ENCODE results near the gene MAML3.
A peak's percentile ranks its signal among the peaks of the same experiment; 100 is the strongest.
"Not testable (repeated sequence)": the region's sequence is repeated elsewhere in the genome, so short reads cannot be mapped to it uniquely, and the experiment has no call there.

The MAML3 gene

DNA sequence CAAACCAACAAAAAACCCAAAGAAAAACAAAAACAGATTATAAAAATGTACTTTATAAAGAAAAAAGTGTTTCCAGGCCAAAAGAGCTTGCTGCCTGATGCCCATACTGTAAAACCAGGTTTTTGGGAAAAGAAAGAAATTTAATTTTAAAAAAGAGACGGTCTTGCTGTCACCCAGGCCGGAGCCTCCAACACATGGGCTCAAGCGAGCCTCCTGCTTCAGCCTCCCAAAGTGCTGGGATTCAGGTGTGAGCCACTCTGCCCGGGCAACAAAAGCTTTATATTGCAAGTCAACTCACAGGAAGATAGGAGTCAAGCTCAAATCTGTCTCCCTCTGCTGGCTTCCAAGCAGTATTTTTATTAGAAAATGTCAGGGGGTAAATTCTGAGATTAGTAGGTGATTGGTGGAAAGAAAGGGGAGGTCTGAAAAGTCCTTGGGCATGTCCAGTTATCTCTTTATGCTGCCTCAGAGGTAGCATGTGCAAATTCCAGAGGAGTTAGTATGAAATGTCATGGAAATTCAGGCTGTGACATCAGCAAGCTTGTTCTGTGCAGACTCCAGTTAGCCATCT is 449.0 kb downstream of the MAML3 start:
- no peak for DNase-seq

DNA sequence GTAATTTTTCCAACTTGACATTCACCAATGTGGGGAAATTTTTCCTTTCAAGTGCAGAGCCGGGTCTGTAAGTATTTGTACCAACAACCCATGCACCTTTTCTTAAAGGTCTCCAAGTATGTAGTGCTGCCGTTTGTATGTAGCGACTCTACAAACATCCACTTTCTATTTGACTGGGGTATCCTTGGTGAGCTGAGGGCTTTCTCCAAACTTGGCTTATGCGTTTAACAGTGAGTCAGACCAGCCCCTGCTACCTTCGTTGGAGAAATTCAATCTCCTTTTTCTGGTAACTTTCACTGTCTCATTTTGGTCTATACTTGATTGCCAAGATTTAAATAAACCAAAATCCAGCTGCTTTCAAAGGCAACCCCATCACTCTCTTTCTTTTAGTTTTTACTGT is 453.4 kb downstream of the MAML3 start:
- no peak for DNase-seq

DNA sequence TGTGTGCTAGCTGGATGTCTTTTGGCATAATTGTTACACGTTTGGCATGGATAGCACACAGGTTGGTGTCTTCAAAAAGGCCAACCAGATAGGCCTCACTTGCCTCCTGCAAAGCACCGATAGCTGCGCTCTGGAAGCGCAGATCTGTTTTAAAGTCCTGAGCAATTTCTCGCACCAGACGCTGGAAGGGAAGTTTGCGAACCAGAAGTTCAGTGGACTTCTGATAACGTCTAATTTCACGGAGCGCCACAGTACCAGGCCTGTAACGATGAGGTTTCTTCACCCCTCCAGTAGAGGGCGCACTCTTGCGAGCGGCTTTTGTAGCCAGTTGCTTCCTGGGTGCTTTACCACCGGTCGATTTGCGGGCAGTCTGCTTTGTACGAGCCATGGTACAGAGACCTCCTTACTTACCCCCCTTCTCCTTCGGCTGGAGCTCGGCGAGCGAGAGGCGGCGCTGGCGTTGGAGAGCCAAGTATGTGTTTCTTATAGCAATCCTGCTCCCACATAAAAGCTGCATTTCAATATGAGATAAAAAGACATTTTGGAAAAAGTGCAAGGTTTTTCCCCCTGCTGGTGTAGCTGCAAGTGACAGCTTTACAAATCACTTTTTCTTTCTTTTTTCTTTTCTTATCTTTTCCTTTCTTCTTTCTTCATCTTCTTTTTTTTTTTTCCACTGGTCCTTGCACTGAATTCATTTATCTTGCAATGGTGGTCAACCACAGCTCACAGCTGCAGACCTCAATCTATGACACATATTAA is 455.6 kb downstream of the MAML3 start:
- not testable (repeated sequence) for DNase-seq

DNA sequence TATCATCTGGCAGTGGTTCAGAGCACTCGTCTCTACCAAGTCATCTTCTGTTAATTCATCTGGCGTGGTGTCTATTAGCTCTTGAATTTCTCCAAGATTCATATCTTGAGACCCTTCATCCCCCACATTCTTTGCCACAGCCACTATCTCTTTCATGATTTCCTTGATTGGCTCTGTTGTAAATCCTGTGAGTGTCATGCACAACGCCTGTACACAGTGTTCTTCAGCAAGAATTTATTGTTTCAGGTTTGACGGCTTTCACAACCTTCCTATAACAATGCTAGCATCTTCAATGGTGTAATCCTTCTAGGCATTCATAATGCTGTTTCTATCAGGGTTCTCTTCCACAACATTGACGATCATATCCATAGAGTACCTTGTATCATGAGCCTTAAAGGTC is 457.5 kb downstream of the MAML3 start:
- no peak for DNase-seq

DNA sequence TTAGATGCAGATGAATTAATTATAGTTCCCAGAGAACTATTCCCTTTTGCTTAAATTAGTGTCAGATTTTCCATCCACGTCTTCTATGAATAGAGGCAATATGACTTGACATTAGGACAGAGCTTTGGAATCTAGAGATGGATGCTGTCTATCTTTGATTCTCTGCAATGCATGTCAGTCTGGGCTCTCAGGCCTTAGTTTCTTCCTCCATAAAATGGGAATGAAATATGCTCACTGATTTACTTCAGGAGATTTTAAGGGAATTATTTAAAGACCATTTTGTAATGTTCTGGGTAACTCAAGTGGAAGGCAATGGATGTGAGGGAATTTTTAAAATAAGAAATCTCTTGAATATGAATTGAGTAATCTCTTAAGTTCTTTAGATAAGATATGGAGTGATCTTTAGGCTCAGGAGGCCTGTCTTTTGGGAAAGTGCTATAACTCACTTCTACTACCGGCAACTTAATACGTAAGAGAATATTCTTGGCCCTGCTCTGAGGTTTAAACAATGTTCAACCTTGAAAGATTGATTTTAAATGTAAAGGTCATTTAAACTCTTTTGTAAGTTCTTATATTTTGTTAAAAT is 459.4 kb downstream of the MAML3 start:
- no peak for DNase-seq

DNA sequence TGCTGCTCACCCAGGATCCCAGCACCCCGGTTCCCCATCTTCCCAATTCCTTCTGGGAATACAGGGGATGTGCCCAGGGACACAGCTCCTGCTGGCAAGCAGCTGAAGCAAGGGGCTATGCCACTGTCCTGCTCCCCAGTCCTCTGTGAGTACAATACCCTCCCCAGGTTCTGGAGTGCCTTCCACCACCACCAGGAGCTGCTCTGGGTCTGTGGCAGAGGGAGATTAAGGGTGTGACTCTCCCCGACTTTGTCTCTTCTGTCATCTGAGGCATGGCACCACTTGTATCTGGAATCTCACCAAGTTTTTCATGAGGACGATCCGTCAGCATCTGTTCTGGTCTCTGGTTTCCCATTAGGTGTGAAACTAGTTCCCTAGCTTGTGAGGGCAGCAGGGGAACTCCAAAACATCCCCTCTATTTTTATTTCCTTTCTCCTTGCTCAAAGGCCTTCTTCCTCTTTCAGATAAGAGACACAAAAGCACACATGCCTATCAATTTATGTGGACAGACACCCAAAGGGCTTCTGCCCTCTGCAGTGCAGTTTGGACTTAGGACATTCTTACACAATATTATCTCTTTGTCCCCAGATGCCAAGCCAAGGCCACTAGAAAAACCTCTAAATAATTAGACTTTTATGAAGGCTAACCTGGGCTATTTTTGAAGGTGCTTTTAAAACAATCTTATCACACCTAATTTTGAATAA is 461.5 kb downstream of the MAML3 start:
- no peak for DNase-seq

DNA sequence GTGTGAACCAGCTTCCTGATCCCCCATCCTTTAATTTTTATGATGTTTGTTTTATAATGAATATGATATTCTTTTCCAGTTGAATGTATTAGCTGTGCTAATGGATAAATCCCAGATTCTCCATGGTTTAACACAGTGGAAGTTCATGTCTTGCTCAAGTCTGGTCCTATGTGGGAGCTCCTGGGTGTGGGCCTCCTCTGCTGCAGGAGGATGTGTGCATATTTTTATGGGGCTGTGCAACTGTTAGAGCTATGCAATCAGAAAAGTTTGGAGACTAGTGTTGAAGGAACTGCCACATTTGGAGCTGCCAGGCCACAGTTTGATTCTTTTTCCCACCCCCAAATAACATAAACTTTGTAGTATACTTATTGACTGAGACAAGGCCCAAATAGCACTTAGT is 463.6 kb downstream of the MAML3 start:
- no peak for DNase-seq

DNA sequence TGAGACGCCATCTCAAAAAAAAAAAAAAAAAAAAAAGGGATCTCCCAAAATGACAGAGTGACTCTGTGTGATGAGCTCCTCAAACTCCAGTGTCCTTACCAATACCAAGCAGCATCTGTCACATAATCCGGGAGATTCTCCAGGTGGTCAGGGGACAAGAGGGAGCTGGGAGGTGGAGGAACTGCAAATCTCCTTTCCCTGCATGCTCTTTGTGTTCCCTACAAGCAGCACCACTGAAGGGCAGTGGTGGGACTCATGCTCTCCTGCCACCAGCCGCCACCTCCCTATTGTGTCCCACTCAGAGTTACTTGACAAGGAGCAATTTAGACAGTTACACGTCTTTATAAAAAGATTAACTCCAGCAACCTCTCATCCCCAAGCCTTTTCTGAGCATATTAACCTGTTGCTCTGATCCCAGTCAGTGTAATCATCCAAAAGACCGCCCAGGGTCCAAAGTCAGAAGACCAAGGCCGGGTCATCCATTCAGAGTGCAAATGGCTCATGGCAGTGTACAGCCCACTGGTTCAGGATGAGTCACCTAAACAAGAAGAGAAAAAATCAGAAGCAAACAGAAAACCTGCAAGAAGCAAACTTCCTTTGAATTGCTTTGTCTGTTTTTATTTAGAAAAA is 464.8 kb downstream of the MAML3 start:
- no peak for DNase-seq

DNA sequence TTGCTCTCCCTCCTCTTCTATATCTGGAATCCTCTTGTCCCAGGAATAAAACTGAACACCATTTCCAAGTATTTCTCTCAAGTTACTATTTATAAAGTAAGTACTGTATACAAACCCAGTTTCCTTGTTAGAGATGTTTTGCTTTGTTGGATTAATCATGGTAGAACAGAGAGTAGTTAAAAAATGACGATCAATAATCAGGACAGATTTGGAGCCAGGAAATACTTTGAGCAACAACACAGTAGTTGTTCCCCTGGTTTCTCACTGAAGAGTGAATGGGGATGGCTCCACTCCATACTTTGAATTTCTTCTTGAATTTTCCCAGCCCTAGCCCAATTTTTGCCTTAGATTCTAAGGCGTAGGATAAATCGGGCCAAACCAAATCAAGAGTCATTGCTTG is 467.0 kb downstream of the MAML3 start:
- DNase-seq, result no peak

DNA sequence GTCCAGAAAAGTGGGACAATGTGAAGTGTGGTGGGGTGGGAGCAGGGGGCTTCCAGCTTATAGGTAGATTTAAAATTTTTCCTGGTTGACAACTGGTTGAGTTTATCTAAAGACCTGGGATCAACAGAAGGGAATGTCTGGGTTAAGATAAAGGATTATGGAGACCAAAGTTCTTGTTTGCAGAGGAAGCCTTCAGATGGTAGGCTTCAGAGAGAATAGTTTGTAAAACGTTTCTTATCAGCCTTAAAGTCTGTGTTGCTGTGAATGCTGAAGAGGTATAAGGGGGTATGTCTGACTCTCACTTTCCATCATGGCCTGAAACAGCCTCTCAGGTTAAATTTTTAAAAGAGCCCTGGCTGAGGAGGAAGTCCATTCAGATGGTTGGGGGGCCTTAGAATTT is 467.9 kb downstream of the MAML3 start:
- DNase-seq, result no peak

DNA sequence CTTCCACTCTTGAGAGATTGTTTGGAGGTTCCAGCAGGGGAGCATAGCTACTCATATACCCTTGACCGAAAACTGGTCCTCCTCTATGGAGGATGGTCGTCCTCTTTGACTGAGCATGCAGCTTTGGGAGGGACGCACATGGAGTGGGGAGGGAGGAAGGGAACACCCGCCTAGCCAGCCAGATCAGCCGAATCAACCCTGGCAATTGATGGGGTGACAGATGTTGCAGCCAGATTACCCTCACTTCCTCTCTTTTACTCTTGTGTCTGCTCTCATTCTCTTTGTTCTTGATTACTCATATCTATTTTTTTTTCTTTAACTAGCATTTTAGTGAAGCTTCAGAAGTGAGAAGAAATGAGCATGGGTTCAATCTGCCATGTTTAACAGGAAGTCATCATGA is 468.8 kb downstream of the MAML3 start:
- DNase-seq, result no peak

DNA sequence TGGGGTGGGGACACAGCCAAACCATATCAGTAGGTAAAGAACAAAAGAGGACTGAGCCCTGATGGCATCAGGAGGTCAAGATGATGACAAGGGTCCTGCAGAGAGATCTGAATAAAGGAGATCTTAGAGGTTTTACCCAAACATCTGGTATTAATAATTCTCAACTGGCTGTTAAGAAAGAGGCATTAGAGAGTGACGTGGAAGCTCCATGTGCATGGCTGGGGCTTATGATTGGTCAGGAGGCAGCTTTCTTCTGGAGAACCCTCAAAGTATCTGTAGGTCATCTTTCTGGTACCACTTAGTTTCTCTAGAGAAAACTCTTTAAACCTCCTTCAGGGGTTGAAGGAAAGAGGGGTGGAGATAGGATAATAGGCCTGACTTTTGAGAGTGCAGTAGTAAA is 469.6 kb downstream of the MAML3 start:
- no peak for DNase-seq

DNA sequence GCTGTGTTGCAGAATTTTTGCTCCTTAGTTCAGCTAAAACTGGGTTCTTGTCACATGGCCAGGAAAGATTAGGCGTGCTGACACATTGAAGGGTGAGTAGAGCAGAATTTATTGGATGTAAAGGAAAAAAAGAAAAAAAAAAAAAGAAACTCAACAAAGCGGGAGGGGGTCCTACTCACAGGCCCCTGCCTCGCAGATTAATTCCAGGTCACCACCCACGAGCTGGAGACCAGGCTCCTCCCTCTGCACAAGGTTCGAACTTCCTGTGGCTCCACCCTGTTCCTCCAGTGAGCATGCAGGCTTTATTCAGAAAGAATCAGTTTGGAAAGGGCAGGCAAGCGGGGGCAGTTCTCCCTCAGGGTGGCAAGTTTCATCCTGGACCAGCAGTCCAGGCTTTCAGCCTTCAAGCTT is 471.2 kb downstream of the MAML3 start:
- DNase-seq, result no peak

DNA sequence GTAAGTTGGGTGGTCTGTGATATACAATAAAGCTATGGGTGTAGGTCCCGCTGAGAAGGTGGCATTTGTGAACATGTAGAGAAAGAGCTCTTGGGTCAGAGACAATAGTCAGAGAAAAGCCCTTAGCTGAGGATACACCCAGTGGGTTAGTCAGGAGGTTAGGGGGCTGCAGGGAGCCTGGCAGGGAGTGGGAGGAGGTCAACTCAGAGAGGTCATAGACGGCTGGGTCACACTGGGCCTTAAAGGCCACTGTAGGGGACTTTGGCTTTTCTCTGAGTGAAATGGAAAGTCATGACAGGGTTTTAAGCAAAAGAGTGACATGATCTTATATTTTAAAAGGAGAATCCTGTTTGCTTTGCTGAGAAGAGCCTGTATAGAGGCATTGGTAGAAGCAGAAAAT is 471.7 kb downstream of the MAML3 start:
- no peak for DNase-seq

DNA sequence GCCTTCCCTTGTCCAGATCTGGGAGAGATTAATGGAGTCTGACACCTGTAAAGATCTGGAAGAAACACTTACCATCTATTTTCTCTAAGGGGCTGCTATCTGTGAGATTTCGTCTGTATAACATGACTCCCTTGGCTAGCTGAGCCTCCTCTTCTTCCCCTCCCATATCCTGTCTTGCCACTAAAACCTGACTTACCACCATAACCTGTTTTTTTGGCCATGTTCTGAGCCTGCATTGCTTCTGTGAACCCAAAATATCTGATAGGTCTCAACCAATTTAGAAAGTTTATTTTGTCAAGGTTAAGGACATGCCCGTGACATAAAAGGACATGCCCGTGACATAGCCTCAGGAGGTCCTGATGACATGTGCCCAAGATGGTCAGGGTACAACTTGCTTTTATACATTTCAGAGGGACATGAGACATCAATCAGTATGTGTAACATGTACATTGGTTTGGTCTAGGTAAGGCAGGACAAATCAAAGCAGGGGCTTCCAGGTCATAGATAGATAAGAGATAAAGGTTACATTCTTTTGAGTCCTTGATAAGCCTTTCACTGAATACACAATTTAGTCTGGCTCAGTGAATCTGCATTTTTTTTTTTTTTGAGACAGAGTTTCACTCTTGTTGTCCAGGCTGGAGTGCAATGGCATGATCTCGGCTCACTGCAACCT is 476.9 kb downstream of the MAML3 start:
- DNase-seq, result no peak

DNA sequence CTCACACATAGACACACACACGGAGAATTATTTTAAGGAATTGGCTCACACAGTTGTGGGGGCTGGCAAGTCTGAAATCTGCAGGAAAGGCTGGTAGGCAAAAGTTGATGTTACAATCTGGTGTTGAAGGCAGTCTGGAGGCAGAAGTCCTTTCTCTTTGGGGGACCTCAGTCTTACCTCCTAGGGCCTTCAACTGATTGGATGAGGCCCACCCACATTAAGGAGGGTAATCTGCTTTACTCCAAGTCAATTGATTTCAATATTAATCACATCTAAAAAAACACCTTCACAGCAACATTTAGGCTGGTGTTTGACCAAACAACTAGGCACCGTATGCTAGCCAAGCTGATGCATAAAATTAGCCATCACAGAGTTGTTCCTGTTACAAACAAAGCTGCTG is 477.6 kb downstream of the MAML3 start:
- no peak for DNase-seq

DNA sequence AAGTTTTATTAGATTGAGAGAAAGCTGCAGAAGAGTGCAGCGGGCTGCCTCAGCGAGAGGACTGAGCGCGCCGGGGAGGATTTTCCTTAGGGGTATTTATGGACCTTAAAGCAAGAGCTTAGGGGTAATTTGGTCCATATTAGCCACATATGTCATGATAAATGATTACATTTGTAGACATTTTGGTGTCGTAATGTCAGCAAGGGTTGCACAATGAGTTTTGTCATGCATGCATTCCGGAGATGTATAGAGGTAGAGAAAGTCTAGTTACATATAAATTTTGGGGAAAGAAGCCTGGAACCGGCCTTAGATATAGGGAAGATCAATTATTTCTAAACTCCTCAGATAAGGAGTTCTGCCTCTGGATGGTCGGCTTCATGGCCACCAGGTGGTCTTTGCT is 478.3 kb downstream of the MAML3 start:
- no peak for DNase-seq

DNA sequence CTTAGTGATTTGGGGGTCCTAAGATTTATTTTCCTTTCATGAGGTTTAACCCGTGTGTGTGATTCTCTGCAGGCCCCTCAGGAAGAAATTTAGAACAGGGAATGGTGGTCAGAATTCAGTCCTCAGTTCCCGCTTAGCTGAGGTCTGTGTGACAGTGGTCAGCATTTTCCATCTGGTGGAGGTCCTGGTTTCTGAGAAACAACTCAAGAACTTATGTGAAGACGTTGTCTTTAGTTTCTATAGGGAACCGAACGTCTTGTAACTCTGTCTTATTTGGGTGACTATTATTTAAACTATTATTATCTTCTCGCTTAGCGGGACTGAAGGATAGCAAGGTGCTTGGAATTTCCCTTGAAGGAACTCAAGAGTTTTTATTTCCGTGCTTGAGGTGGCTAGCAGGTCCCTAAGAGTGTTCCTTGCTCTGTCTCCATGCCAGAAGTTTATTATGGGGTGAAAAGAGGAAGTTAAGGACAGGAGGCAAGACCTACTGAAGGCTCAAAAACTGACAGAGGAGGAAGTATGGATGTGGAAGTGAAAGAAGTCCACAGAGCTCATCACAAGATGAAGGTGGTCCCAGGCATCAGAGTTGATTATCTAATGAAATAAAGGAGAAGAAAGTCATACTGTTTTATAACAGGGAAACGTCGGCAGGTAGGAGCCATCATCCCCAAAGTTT is 479.0 kb downstream of the MAML3 start:
- DNase-seq, result peak; percentile 35

DNA sequence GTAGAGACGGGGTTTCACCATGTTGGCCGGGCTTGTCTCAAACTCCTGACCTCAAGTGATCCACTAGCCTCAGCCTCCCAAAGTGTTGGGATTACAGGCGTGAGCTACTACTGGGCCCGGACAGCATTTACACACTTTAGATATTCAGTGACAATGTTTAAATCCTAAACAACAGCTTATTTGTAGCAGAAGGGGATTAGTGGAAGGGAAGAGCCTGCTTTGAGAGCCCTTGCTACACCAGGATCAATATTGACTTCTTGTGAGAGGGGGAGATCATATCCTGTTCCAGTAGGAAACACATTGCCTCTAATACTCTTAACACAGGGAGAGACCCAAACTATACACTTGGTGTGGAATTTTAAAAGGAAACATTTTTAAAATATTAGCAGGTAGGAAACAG is 481.3 kb downstream of the MAML3 start:
- no peak for DNase-seq

DNA sequence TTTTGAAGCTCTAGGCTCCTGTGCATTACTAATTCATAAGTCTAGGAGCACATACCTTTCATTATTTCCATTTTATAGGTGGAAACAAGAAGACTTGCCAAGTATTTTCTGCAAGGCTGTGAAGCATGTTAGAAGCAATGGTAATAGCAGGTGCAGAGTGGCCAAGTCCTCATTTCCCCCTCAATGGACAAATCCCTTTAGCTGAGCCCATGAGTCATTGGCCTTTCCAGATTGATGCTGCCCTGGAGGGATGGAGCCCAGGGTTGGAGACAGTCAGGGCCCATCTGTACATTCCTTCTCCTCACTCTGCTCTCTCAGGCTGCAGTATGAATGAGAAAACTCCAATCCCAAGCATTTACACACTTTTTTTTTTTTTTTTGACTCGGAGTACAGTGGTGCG is 481.8 kb downstream of the MAML3 start:
- DNase-seq, result no peak

DNA sequence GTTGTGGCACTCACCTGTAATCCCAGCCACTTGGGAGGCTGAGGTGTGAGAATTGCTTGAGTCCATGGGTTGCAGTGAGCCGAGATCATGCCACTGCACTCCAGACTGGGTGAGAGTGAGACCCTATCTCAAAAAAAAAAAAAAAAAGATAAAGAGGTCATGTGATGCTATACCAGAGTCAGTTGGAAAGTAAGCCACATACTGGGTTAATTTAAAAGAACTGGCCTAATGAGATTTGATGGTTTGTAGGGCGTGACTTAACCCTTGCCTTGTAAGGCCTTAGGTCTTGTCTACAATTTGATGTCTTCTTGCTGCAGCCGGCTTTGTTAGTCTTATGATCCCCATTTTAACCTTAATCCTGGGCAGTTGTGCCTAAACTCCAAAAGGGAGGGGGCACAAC is 483.2 kb downstream of the MAML3 start:
- no peak for DNase-seq

DNA sequence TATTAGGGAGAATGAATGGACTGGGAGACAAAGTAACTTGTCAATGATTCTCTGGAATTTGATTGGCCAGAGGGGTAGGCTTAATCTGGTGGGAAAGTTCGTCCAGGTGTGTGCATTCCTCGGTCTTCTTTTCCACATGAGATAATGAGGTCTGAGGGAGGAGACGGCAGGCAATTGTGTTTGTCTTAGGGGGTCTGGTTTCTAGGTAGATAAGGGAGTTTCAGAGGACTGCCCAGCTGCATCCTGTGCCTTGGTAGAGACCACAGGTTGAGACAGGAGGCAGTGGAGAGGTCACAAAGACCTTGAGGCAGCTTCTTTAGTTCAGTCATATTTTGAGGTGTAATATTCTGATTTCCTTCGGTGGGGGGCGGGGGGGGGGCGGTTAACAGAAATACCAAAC is 484.1 kb downstream of the MAML3 start:
- DNase-seq, result no peak
